Measurements from ENCODE around the gene SATL1.
"Not testable (repeated sequence)": the region's sequence is repeated elsewhere in the genome, so short reads cannot be mapped to it uniquely, and the experiment has no call there.

Gene SATL1

DNA sequence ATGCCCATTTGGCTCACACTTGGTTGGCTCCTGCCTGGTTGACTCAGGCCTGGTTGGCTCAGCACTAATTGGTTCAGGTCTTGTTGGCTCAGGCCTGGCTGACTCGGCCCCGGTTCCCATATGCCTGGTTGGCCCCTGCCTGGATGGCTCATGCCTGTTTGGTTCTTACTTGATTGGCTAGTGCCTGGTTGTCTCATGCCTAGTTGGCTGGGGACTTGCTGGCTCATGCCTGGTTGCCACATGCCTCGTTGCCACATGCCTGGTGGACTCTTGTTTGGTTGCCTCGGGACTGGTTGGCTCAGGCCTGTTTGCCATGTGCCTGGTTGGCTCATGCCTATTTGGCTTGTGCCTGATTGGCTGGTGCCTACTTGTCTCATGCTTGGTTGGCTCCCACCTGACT is 136.2 kb downstream of the SATL1 start:
- DNase-seq, result no peak

DNA sequence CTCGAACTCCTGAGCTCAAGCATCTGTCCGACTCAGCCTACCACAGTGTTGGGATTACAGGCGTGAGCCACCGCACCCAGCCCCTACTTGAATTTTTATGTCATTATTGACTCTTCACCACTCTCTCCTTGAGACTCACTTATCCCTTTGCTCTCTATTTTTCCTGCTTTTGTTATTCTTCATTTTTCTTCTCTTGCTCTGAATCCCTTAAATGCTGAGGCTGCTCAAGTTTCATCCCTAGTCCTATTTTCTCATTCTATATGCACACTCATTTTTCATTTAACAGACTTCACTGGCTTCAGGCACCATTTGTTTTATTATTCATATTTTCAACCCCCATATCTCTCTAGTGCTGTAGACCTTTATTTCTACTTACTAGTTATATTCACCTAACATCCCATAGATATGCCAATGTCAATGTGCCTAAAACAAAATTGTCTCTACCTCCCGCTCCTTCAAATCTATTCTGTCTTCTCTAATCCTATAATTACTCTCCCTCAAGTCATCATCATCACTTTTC is 154.2 kb downstream of the SATL1 start:
- DNase-seq, result no peak

DNA sequence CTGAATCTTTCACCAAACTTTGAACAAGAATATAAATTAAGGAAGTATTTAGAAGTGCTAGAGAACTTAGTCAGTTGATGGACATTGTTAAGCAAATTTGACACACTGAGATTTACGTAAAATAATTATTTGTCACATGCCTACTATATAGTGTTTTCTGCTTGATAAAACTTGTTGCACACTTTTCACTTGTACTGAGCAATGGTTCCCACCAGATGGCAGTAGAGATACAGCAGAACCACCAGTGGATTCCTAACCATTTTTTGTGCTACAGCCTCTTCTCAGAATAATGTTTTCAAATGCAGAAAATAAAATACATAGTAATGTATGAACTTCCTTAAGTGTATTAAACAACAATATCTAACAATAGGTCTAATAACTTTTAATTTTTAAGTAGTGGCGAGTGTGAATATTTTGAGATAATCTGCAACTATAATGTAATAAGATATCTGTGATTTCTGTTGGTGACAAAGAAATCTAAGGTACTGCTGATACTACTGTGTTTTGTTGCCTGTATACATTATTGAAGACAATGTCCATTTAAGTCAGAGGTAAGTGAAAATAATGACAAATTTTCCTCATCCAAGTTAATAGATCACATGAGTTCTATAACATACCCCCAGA is 158.7 kb downstream of the SATL1 start:
- no peak for DNase-seq

- DNase-seq, result not testable (repeated sequence)
Observed at GRCh38 chrX:85077247-85077646, 166.3 kb downstream of the SATL1 start.

DNA sequence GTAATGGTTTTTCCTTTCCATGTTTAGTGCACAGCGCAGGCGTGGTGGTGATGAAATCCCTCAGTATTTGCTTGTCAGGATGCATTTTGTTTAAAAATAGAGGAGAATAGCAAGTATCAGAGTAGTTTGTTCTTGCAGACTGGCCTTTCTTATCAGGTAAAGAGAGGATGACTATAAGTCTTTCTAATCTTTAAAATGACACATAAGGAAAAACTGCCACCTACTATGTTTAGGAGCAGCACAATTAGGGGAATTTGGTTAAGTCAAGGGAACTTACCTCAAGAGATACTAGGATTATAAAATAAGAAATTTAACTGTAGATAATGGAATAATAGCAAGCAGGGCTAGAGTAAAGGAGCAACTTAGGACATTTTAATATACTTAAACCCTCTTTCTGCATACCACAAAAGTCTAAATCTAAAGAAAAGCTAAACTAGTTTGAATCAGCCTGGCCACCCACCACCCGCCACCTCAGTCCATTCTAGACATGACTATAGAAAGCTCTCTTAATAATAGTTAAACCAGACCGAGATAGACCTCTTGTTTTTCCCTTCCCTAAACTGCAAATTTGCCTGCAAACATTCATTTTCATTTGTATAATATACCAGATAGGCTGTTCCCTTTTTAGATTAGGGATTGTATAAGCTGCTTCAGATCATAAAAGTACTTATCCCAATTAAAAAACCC is 177.9 kb downstream of the SATL1 start:
- DNase-seq, result no peak

DNA sequence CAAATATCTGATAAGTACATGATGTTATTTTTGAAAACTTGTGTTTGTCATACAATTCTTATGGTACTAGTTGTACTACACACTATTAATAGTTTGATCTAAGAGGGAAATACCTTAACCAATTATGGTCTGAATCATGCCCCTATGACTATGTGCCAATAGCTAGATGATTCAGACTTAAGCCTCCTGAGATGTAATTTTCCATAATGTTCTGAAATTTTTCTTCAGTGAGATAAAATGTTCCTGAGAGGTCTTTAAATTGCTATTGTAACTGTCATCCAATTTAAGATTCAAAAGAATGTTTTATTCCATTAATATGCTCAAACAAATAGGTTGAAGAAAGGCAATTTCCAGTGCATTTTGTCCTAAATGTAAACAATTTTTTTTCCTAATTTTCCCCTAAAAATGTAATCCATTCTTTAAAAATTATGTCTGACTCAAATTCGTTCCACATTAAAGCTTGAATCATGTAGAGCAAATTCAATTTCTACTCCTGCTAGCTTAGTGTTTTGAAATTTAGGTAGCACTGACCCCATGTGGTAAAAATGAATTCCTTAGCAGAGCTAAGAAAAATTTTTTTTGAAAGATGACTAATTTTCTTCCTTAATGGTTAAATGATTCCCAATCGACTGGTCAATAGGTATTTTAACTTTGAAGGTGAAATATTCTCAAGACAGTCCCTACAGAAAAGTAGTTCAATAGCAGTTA is 190.8 kb downstream of the SATL1 start:
- no peak for DNase-seq

DNA sequence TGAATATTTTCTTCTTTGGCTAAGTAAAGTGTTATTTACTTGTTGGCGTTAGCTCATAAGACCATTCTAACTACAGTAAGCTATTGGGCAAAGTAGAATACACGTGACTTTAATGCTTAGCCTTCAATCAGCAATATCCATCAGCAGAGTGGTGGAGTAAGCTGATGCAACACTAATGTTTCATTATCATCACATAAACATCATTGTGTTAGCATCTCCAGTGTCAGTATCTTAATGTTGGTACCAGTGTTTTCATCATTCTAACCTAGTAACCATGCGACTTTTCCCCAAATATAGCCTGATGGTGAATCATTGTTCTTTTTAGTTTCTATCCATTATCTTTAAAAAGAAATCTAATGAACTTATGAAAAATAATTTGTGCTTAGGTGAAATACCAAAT is 191.4 kb downstream of the SATL1 start:
- no peak for DNase-seq

- no peak for DNase-seq
Observed at GRCh38 chrX:85051627-85052026, 192.0 kb downstream of the SATL1 start.

Data from NCI-H1436 (cell line).